ENCODE data around the gene EOGT. TPM values are rescaled to one million over a fixed set of nuclear protein-coding genes. Genes with fewer than 3 reads are reported as not detected.
A peak's percentile ranks its signal among the peaks of the same experiment; 100 is the strongest.

Gene EOGT
- total and polyA plus RNA-seq, 2 experiments from 2014 or later, result 11.9 to 27.2 TPM

GRCh38 chr3:68973639-68974038, 39.8 kb downstream of the EOGT start:
- peak; percentile 25; the same call in 1 of the 3 replicates for ATAC-seq

GRCh38 chr3:68972358-68972979, 41.0 kb downstream of the EOGT start:
- H3K4me2 ChIP-seq, result no peak overlapping the region
- Mint-ChIP-seq H3K4me1 (peaks cover 12% of the 10 kb centered on the region), H3K9me3 (no peaks in the 10 kb centered on the region), H3K27me3 (ENCODE audit: insufficient read depth, low read depth, poor library complexity) (peaks cover 1% of the 10 kb centered on the region), H3K36me3 (ENCODE audit: low read depth) (peaks cover 7% of the 10 kb centered on the region), H3K4me3 (no peak overlapping the region), H3K27ac (no peak overlapping the region)
- peak; percentile 94 for DNase-seq (ENCODE audit: low spot score)
- no peaks in the 10 kb centered on the region for H3K4me1 ChIP-seq (ENCODE audit: insufficient read depth)
- peak; percentile 99 for ATAC-seq
- TF ChIP-seq EZH2phosphoT487 (IDR thresholded peaks at IDR 0.05; ENCODE audit: unreplicated experiment), result no peak
- TF ChIP-seq ETS1 (IDR thresholded peaks at IDR 0.05), result no peak
- no peak for TF ChIP-seq ZNF114 (CRISPR knock-in tag; IDR thresholded peaks at IDR 0.05)
- TF ChIP-seq NANOG (IDR thresholded peaks at IDR 0.05; ENCODE audit: borderline replicate concordance), result no peak
- peak; percentile 93 to 100 for TF ChIP-seq CTCF (conservative IDR thresholded peaks at IDR 0.05; ENCODE audit: low read depth in 2 of 2)
- H3K27me3 ChIP-seq (ENCODE audit: insufficient read depth), result no peaks in the 10 kb centered on the region
- 0 out of 2 replicates have a peak, but pooled peaks cover 9% of the 10 kb centered on the region for H3K36me3 ChIP-seq (ENCODE audit: insufficient read depth)
- no peaks in the 10 kb centered on the region for H4K20me1 ChIP-seq (replicated peaks; ENCODE audit: insufficient read depth)
- H3K4me3 ChIP-seq, result no peak overlapping the region
- H3K9me2 ChIP-seq (ENCODE audit: insufficient read depth), result no peaks in the 10 kb centered on the region
- H3K27ac ChIP-seq (ENCODE audit: low read depth), result no peak overlapping the region
- H3K79me2 ChIP-seq (replicated peaks; ENCODE audit: insufficient read depth), result no peaks in the 10 kb centered on the region
- no peaks in the 10 kb centered on the region for H3F3A ChIP-seq (replicated peaks; ENCODE audit: low read depth)
- no peak overlapping the region for H2AFZ ChIP-seq

More at GRCh38 chr3:68973639-68974038, 39.8 kb downstream of the EOGT start:
- Mint-ChIP-seq H3K4me3 (no peak overlapping the region), H3K9me3 (no peaks in the 10 kb centered on the region), H3K27ac (no peak overlapping the region), H3K36me3 (ENCODE audit: low read depth) (peaks cover 15% of the 10 kb centered on the region), H3K27me3 (ENCODE audit: insufficient read depth, low read depth, poor library complexity) (no peaks in the 10 kb centered on the region), H3K4me1 (peaks cover 12% of the 10 kb centered on the region)
- no peaks in the 10 kb centered on the region for H3F3A ChIP-seq (replicated peaks; ENCODE audit: low read depth)
- no peak overlapping the region for H3K4me2 ChIP-seq
- H2AFZ ChIP-seq, result no peak overlapping the region
- DNase-seq (ENCODE audit: low spot score), result peak; percentile 39
- no peak overlapping the region for H3K27ac ChIP-seq (ENCODE audit: low read depth)
- H3K4me3 ChIP-seq, result no peak overlapping the region
- H3K27me3 ChIP-seq (ENCODE audit: insufficient read depth), result no peaks in the 10 kb centered on the region
- H4K20me1 ChIP-seq (replicated peaks; ENCODE audit: insufficient read depth), result no peaks in the 10 kb centered on the region
- no peaks in the 10 kb centered on the region for H3K4me1 ChIP-seq (ENCODE audit: insufficient read depth)
- TF ChIP-seq EZH2phosphoT487 (IDR thresholded peaks at IDR 0.05; ENCODE audit: unreplicated experiment), result no peak
- peak; percentile 24 to 38; a peak in 1 of 4 replicates for TF ChIP-seq CTCF (conservative IDR thresholded peaks at IDR 0.05; ENCODE audit: low read depth in 2 of 2)
- H3K79me2 ChIP-seq (replicated peaks; ENCODE audit: insufficient read depth), result no peaks in the 10 kb centered on the region
- 0 out of 2 replicates have a peak, but pooled peaks cover 14% of the 10 kb centered on the region for H3K36me3 ChIP-seq (ENCODE audit: insufficient read depth)
- H3K9me2 ChIP-seq (ENCODE audit: insufficient read depth), result no peaks in the 10 kb centered on the region

Measured in GM23338 (cell line).